Lower leg skin (tissue), 3 donors: ENCODE measurements around the gene ATP8A2.

Experiments used
- POLR2A ChIP-seq, 2 donors: fragments of 450-650 bp; IDR thresholded peaks; one replicate each; pipeline ENCODE4 v1.6.1; 2016 to 2017; ENCODE audit warnings: antibody characterized with exemption in 2 of 2, mild to moderate bottlenecking in 1 of 2, moderate library complexity in 1 of 2
- TF ChIP-seq, protein P1 (sequence below), 3 donors: fragments of 450-650 bp; IDR thresholded peaks; one replicate each; pipeline ENCODE4 v1.5.1; 2016; ENCODE audit warnings: antibody characterized with exemption in 3 of 3, mild to moderate bottlenecking in 3 of 3, moderate library complexity in 2 of 3

DNA sequence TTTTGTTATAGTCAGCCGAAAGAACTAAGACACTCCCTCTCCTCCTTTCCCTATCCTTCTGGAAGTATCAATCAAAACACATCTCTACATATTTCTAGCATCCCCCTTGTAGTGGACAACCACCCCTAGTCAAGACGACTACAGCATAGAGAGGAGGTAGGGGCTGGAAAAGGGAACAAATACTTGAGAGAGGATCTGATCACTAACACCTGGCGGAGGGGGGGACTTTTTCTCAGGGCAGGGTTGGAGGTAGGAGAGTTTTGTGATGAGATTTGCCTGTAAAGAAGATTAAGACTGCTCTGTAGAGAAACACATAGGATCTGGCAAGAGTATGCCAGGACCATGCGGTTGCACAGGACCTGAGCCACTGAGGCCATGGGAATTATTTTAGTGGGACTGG is 471.9 kb downstream of the ATP8A2 start:
- TF ChIP-seq, protein P1, sequence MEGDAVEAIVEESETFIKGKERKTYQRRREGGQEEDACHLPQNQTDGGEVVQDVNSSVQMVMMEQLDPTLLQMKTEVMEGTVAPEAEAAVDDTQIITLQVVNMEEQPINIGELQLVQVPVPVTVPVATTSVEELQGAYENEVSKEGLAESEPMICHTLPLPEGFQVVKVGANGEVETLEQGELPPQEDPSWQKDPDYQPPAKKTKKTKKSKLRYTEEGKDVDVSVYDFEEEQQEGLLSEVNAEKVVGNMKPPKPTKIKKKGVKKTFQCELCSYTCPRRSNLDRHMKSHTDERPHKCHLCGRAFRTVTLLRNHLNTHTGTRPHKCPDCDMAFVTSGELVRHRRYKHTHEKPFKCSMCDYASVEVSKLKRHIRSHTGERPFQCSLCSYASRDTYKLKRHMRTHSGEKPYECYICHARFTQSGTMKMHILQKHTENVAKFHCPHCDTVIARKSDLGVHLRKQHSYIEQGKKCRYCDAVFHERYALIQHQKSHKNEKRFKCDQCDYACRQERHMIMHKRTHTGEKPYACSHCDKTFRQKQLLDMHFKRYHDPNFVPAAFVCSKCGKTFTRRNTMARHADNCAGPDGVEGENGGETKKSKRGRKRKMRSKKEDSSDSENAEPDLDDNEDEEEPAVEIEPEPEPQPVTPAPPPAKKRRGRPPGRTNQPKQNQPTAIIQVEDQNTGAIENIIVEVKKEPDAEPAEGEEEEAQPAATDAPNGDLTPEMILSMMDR (IDR thresholded peaks at IDR 0.05), result no peak
- TF ChIP-seq POLR2A (IDR thresholded peaks at IDR 0.05), result no peak
